Ishikawa (cell line): ENCODE results near the gene PAK1IP1.

ENCODE experiments used
- CEBPB ChIP-seq: IDR thresholded peaks from 2 replicates; pipeline ENCODE4 v1.6.1; 2012
- CREB1 ChIP-seq: IDR thresholded peaks from 2 replicates; pipeline ENCODE4 v1.6.1; 2012; ENCODE audit warnings: low read depth
- EGR1 ChIP-seq: IDR thresholded peaks from 2 replicates; pipeline ENCODE4 v1.6.1; 2012
- EP300 ChIP-seq: IDR thresholded peaks from 2 replicates; pipeline ENCODE4 v1.6.1; 2012; ENCODE audit warnings: borderline replicate concordance
- FOXM1 ChIP-seq: IDR thresholded peaks from 2 replicates; pipeline ENCODE4 v1.6.1; 2012; ENCODE audit warnings: low read depth, borderline replicate concordance
- RAD21 ChIP-seq: IDR thresholded peaks from 2 replicates; pipeline ENCODE4 v1.6.1; 2012; ENCODE audit warnings: low read depth
- TAF1 ChIP-seq: IDR thresholded peaks from 2 replicates; pipeline ENCODE4 v1.6.1; 2012; ENCODE audit warnings: low read depth, mild to moderate bottlenecking
- TCF12 ChIP-seq: IDR thresholded peaks from 2 replicates; pipeline ENCODE4 v1.6.1; 2012; ENCODE audit warnings: low read depth
- YY1 ChIP-seq: IDR thresholded peaks from 2 replicates; pipeline ENCODE4 v1.6.1; 2012; ENCODE audit warnings: low read depth
- ZBTB7A ChIP-seq: IDR thresholded peaks from 2 replicates; pipeline ENCODE4 v1.6.1; 2012; ENCODE audit warnings: low read depth
- TF ChIP-seq, protein P1 (sequence below): IDR thresholded peaks from 2 replicates; pipeline ENCODE4 v1.6.1; 2012
- TF ChIP-seq, protein P2 (sequence below): IDR thresholded peaks from 2 replicates; pipeline ENCODE4 v1.6.1; 2012
- TF ChIP-seq, protein P3 (sequence below): IDR thresholded peaks from 2 replicates; pipeline ENCODE4 v1.6.1; 2012; ENCODE audit warnings: low read depth, mild to moderate bottlenecking

DNA sequence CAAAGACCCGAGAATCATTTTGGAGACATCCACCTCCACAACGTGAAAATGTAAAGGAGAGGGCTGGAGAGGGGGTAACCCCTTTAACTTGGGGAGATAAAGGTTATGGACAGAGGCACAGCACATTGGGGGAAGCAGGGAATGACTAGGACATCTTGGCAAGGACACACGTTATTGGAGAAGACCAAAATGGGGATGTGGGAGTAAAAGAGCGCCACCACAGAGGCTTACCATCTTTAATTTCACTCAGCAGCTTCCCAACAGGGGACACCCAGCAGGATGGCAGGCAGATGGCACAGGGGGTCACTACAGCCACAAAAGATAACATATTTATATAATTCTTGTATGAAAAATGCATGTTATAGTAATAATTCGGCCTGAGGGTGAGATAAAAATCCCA is 10.2 kb upstream of the PAK1IP1 start:
- no peak for TF ChIP-seq TAF1
- no peak for TF ChIP-seq YY1
- no peak for TF ChIP-seq EP300
- no peak for TF ChIP-seq CREB1
- TF ChIP-seq, protein P1, sequence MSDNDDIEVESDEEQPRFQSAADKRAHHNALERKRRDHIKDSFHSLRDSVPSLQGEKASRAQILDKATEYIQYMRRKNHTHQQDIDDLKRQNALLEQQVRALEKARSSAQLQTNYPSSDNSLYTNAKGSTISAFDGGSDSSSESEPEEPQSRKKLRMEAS, result no peak
- TF ChIP-seq CEBPB, result no peak
- no peak for TF ChIP-seq RAD21
- TF ChIP-seq ZBTB7A, result no peak
- TF ChIP-seq, protein P2, sequence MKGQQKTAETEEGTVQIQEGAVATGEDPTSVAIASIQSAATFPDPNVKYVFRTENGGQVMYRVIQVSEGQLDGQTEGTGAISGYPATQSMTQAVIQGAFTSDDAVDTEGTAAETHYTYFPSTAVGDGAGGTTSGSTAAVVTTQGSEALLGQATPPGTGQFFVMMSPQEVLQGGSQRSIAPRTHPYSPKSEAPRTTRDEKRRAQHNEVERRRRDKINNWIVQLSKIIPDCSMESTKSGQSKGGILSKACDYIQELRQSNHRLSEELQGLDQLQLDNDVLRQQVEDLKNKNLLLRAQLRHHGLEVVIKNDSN, result no peak
- no peak for TF ChIP-seq EGR1
- TF ChIP-seq FOXM1, result no peak
- TF ChIP-seq, protein P3, sequence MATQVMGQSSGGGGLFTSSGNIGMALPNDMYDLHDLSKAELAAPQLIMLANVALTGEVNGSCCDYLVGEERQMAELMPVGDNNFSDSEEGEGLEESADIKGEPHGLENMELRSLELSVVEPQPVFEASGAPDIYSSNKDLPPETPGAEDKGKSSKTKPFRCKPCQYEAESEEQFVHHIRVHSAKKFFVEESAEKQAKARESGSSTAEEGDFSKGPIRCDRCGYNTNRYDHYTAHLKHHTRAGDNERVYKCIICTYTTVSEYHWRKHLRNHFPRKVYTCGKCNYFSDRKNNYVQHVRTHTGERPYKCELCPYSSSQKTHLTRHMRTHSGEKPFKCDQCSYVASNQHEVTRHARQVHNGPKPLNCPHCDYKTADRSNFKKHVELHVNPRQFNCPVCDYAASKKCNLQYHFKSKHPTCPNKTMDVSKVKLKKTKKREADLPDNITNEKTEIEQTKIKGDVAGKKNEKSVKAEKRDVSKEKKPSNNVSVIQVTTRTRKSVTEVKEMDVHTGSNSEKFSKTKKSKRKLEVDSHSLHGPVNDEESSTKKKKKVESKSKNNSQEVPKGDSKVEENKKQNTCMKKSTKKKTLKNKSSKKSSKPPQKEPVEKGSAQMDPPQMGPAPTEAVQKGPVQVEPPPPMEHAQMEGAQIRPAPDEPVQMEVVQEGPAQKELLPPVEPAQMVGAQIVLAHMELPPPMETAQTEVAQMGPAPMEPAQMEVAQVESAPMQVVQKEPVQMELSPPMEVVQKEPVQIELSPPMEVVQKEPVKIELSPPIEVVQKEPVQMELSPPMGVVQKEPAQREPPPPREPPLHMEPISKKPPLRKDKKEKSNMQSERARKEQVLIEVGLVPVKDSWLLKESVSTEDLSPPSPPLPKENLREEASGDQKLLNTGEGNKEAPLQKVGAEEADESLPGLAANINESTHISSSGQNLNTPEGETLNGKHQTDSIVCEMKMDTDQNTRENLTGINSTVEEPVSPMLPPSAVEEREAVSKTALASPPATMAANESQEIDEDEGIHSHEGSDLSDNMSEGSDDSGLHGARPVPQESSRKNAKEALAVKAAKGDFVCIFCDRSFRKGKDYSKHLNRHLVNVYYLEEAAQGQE, result no peak
- no peak for TF ChIP-seq TCF12
